ENCODE measurements around the gene LRRC74A. TPM values are rescaled to one million over a fixed set of nuclear protein-coding genes. Genes with fewer than 3 reads are reported as not detected.

Gene LRRC74A
- total and polyA plus RNA-seq, 7 donors, result not detected

DNA sequence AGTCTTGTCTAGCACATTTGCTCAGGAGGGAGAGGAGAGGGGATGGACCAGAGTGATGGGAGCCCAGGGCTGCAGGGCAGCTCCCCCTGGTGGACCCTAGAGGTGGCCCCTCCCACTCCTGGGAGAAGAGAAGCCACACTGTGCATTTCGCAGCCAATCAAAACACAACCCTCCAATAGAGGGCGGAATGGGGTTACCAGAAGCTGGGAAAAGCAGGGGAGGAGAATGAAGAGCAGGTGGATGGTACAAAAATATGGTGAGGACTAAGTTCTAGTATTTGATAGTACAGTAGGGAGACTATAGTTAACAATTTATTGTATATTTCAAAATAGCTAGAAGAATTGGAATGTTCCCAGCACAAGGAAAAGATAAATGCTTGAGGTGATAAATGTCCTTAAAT, 41.3 kb upstream of the LRRC74A start:
- intact Hi-C loops (cut with DNase I), result loop anchor here (2.0 to 5.0 kb wide), 2 partner anchors 73 to 74 kb away; no protein-coding TSS in a partner anchor
- H3K4me3 ChIP-seq, result no peak overlapping the region
- H3K36me3 ChIP-seq (ENCODE audit: insufficient read depth in 1 of 2, low read depth in 1 of 2), result peaks cover 0 to 73% of the 10 kb centered on the region in 2 donors
- no peaks in the 10 kb centered on the region for H3K27me3 ChIP-seq (ENCODE audit: insufficient read depth in 3 of 3, low read length in 2 of 3)
- WGBS, 3 donors, result 24 to 34% (median 31%) methylated on average over 2 of the region's 2 CpGs
- H3K9me3 ChIP-seq, result no peaks in the 10 kb centered on the region
- ATAC-seq (peak; percentile 84 to 95 (median 92)), DNase-seq (peak; percentile 76 to 85)
- peaks cover 12% of the 10 kb centered on the region for H3K4me1 ChIP-seq
- TF ChIP-seq, protein P1, sequence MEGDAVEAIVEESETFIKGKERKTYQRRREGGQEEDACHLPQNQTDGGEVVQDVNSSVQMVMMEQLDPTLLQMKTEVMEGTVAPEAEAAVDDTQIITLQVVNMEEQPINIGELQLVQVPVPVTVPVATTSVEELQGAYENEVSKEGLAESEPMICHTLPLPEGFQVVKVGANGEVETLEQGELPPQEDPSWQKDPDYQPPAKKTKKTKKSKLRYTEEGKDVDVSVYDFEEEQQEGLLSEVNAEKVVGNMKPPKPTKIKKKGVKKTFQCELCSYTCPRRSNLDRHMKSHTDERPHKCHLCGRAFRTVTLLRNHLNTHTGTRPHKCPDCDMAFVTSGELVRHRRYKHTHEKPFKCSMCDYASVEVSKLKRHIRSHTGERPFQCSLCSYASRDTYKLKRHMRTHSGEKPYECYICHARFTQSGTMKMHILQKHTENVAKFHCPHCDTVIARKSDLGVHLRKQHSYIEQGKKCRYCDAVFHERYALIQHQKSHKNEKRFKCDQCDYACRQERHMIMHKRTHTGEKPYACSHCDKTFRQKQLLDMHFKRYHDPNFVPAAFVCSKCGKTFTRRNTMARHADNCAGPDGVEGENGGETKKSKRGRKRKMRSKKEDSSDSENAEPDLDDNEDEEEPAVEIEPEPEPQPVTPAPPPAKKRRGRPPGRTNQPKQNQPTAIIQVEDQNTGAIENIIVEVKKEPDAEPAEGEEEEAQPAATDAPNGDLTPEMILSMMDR (IDR thresholded peaks at IDR 0.05), result peak; percentile 74
- H3K27ac ChIP-seq, result no peak overlapping the region

DNA sequence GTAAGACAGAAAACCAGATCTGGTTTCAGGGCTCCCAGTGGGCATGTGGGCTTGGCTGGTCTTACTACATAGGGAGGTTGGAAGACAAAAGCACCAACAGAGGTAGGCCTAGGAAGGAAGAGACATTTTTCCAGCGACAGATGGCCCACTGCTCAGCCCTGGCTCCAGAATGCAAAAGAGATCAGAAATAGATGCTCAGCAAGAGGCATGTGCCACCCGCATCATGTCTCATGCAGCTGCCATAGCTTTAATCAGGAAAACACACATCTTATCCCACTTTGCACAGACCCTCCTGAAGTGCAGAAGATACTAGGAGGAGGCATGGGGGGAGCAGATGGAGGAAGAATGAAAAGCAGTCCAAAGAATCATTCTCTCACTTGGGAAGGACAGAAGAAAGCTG, 39.6 kb upstream of the LRRC74A start:
- Histone ChIP-seq H3K9me3 (no peaks in the 10 kb centered on the region), H3K36me3 (ENCODE audit: insufficient read depth in 1 of 2, low read depth in 1 of 2) (peaks cover 0 to 83% of the 10 kb centered on the region in 2 donors), H3K27me3 (ENCODE audit: insufficient read depth in 3 of 3, low read length in 2 of 3) (no peaks in the 10 kb centered on the region), H3K4me3 (no peak overlapping the region), H3K27ac (no peak overlapping the region), H3K4me1 (peaks cover 12% of the 10 kb centered on the region)
- DNase-seq (no peak), ATAC-seq (no peak)
- intact Hi-C loops (cut with DNase I), result no loop called here
- WGBS, 3 donors, result 89 to 96% (median 92%) methylated on average over 2 of the region's 2 CpGs
- TF ChIP-seq, protein P1 (IDR thresholded peaks at IDR 0.05), result no peak

DNA sequence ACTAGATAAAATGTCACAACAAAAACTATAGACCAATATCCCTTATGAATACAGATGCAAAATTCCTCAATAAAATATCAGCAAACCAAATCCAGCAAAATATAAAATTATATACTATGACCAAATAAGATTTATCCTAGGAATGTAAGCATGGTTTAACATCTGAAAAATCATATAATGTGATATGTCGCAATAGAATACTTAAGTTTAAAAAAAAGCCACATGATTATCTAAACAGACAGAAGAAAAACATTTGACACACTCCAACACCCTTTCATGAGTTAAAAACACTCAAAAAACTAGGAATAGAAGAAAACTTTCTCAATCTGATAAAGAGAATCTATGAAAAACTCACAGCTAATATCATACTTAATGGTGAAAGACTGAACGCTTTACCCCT, 33.8 kb upstream of the LRRC74A start:
- DNase-seq (no peak), ATAC-seq (no peak)
- H3K4me3 ChIP-seq, result no peak overlapping the region
- no peaks in the 10 kb centered on the region for H3K9me3 ChIP-seq
- peaks cover 0 to 73% of the 10 kb centered on the region in 2 donors for H3K36me3 ChIP-seq (ENCODE audit: insufficient read depth in 1 of 2, low read depth in 1 of 2)
- intact Hi-C loops (cut with DNase I), result no loop called here
- TF ChIP-seq, protein P1 (IDR thresholded peaks at IDR 0.05), result no peak
- 95 to 98% (median 97%) methylated on average over 2 of the region's 2 CpGs for WGBS, 3 donors
- H3K4me1 ChIP-seq, result no peaks in the 10 kb centered on the region
- no peak overlapping the region for H3K27ac ChIP-seq
- no peaks in the 10 kb centered on the region for H3K27me3 ChIP-seq (ENCODE audit: insufficient read depth in 3 of 3, low read length in 2 of 3)

GRCh38 chr14:76793324-76793723, 32.9 kb upstream of the LRRC74A start:
- TF ChIP-seq, protein P1 (IDR thresholded peaks at IDR 0.05), result no peak
- Histone ChIP-seq H3K27ac (no peak overlapping the region), H3K27me3 (ENCODE audit: insufficient read depth in 3 of 3, low read length in 2 of 3) (no peaks in the 10 kb centered on the region), H3K36me3 (ENCODE audit: insufficient read depth in 1 of 2, low read depth in 1 of 2) (peaks cover 3 to 73% of the 10 kb centered on the region in 2 donors), H3K4me3 (no peak overlapping the region), H3K4me1 (no peaks in the 10 kb centered on the region), H3K9me3 (no peaks in the 10 kb centered on the region)
- intact Hi-C loops (cut with DNase I), result no loop called here
- DNase-seq, result no peak
- no peak for ATAC-seq
- WGBS, 3 donors, result 76 to 89% (median 80%) methylated on average over 3 to 4 of the region's 4 CpGs

GRCh38 chr14:76793956-76794355, 32.3 kb upstream of the LRRC74A start:
- Histone ChIP-seq H3K36me3 (ENCODE audit: insufficient read depth in 1 of 2, low read depth in 1 of 2) (peaks cover 3 to 73% of the 10 kb centered on the region in 2 donors), H3K27ac (no peak overlapping the region), H3K27me3 (ENCODE audit: insufficient read depth in 3 of 3, low read length in 2 of 3) (no peaks in the 10 kb centered on the region), H3K9me3 (no peaks in the 10 kb centered on the region), H3K4me1 (no peaks in the 10 kb centered on the region), H3K4me3 (no peak overlapping the region)
- TF ChIP-seq, protein P1 (IDR thresholded peaks at IDR 0.05), result no peak
- ATAC-seq, result peak; percentile 35 to 64 (median 58)
- WGBS, 3 donors, result 66 to 69% (median 67%) methylated on average over 5 of the region's 5 CpGs
- intact Hi-C loops (cut with DNase I), result no loop called here
- no peak for DNase-seq
